Mucosa of descending colon (tissue), 3 donors: Measurements from ENCODE around the gene NDUFA11. TPM values are rescaled to one million over a fixed set of nuclear protein-coding genes. Genes with fewer than 3 reads are reported as not detected.

Experiments
- ATAC-seq: fragments of 200-7000 bp; cut with Tn5 transposase; one replicate; pipeline ENCODE4 v1.9.1; 2020; ENCODE audit warnings: mild to moderate bottlenecking, moderate library complexity
- DNase-seq, 3 donors: peaks; one replicate each; pipeline ENCODE4 v3.0.0-alpha.2; 2020
- H3K36me3 ChIP-seq: fragments of 200-600 bp; one replicate; pipeline ENCODE4 v1.8.0; 2021; ENCODE audit warnings: low read depth, mild to moderate bottlenecking
- H3K4me1 ChIP-seq: fragments of 200-600 bp; one replicate; pipeline ENCODE4 v1.8.0; 2021; ENCODE audit warnings: low read depth, mild to moderate bottlenecking
- H3K4me3 ChIP-seq: fragments of 200-600 bp; one replicate; pipeline ENCODE4 v1.8.0; 2021; ENCODE audit warnings: mild to moderate bottlenecking
- H3K9me3 ChIP-seq: fragments of 200-600 bp; one replicate; pipeline ENCODE4 v1.8.0; 2021; ENCODE audit warnings: mild to moderate bottlenecking
- intact Hi-C, 2 donors: fragments of 100-400 bp; cut with DNase I in 1 of 2; cut with micrococcal nuclease in 1 of 2; formaldehyde crosslinking; loops; one replicate each; pipeline versions ENCODE4 v1.11.0 to v1.11.1; 2022; cut with DNase I, micrococcal nuclease
- total RNA-seq, 3 donors: library from RNA; stranded (reverse); fragmentation: NEBNext Ultra II Directional in 2 of 3; extraction: Animal tissue kit (Norgen Biotek cat#: 25700) in 2 of 3; gene quantifications; one replicate each; pipeline versions ENCODE4 v1.2.1 to v1.2.4, GENCODE V29; 2021 to 2023
- TF ChIP-seq, protein P1 (sequence below): fragments of 200-600 bp; IDR thresholded peaks from one replicate; pipeline ENCODE4 v1.8.0; 2022; ENCODE audit warnings: antibody characterized with exemption, mild to moderate bottlenecking
- donor health status: DM: no; HTN: no; CAD: no; lungs with moderate emphysema.
- donor health status: DM: no; HTN: no; CAD: no.
- donor health status: DM: no; HTN: yes; CAD: no.

NDUFA11 gene
- total RNA-seq, 3 donors from 2014 or later, result 178 to 213 (median 182) TPM

GRCh38 chr19:5894704-5895349 is 8.8 kb downstream of the NDUFA11 start:
- TF ChIP-seq, protein P1, sequence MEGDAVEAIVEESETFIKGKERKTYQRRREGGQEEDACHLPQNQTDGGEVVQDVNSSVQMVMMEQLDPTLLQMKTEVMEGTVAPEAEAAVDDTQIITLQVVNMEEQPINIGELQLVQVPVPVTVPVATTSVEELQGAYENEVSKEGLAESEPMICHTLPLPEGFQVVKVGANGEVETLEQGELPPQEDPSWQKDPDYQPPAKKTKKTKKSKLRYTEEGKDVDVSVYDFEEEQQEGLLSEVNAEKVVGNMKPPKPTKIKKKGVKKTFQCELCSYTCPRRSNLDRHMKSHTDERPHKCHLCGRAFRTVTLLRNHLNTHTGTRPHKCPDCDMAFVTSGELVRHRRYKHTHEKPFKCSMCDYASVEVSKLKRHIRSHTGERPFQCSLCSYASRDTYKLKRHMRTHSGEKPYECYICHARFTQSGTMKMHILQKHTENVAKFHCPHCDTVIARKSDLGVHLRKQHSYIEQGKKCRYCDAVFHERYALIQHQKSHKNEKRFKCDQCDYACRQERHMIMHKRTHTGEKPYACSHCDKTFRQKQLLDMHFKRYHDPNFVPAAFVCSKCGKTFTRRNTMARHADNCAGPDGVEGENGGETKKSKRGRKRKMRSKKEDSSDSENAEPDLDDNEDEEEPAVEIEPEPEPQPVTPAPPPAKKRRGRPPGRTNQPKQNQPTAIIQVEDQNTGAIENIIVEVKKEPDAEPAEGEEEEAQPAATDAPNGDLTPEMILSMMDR, result no peak

DNA sequence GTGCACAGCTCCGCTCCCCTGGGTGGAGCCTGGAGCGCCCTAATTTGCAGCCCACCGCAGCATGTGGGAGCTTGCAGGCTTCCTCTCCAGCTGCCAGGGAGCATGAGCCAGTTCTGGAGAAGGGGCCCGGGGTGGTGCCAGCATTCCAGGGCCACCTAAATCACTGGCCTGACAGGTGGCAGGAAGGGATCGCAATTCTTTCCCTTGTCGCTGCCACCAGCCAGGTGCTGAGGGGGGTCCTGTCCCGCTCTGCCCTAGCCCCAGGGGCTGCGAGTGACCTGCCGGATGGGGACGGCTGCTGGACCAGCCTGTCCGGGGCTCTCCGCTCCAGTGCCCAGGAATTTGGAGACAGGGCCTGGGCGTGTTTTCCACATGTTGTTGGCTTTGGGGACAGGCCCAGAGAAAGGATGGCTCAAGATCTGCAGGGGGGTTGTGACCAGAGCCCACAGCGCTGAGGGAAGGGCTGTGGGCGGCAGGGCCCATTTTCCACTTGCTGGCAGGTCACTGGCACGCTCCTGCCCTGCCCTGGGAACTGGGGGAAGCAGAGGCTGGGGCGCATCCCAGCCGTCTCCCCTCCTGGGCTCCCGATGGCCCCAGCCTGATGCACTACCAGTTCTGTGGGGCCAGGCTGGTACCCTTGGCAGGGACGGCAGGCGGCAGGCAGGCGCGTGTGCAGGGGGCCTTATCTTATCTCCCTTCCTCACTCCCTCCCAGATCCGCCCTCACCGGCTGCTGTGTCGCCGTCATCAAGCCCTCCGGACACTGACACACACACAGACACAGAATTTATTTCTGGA is 9.5 kb downstream of the NDUFA11 start:
- TF ChIP-seq, protein P1, result no peak
- H3K9me3 ChIP-seq, result no peaks in the 10 kb centered on the region
- H3K36me3 ChIP-seq, result no peaks in the 10 kb centered on the region
- intact Hi-C loops, result loop anchor here (5.0 to 10.0 kb wide), 2 partner anchors 79 to 92 kb away; no protein-coding TSS in a partner anchor
- DNase-seq (no peak), ATAC-seq (no peak)
- H3K4me3 ChIP-seq, result no peak overlapping the region
- H3K4me1 ChIP-seq, result no peaks in the 10 kb centered on the region

More at GRCh38 chr19:5894704-5895349, 8.8 kb downstream of the NDUFA11 start:
- no peak for ATAC-seq
- Histone ChIP-seq H3K36me3 (no peaks in the 10 kb centered on the region), H3K4me3 (no peak overlapping the region), H3K9me3 (no peaks in the 10 kb centered on the region), H3K4me1 (no peaks in the 10 kb centered on the region)
- no peak for DNase-seq
- intact Hi-C loops, result loop anchor here (5.0 to 10.0 kb wide), 2 partner anchors 80 to 93 kb away; no protein-coding TSS in a partner anchor

- Histone ChIP-seq H3K36me3 (no peaks in the 10 kb centered on the region), H3K4me1 (no peaks in the 10 kb centered on the region), H3K9me3 (no peaks in the 10 kb centered on the region), H3K4me3 (no peak overlapping the region)
- intact Hi-C loops, result loop anchor here (5.0 to 10.0 kb wide), 2 partner anchors 79 to 91 kb away; no protein-coding TSS in a partner anchor
- ATAC-seq (no peak), DNase-seq (no peak)
- TF ChIP-seq, protein P1, result no peak
These were observed 10.2 kb downstream of the NDUFA11 start for GRCh38 chr19:5893296-5893903.

DNA sequence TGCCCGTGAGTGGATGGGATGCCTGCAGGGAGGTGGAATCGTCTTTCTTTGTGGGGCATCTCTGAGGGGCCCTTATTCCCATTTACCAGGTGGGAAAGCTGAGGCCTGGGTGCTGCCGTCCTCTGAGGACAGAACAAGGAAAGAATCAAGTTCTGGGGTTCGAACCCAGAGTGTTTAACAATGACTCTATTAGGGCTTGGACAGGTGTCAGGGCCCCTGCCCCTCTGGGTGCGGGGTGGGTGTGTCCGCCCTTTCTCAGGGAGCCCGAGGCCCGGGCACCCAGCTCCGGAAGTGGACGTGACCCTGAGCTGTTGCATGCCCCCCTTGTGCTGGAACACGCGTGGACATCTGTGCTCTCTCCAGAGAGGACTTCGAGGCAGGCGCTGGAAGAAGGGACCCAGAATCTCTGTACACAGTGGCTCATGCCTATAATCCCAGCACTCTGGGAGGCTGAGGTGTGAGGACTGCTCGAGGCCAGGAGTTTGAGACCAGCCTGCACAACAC is 10.8 kb downstream of the NDUFA11 start:
- Histone ChIP-seq H3K36me3 (no peaks in the 10 kb centered on the region), H3K4me3 (no peak overlapping the region), H3K9me3 (no peaks in the 10 kb centered on the region), H3K4me1 (no peaks in the 10 kb centered on the region)
- no peak for ATAC-seq
- DNase-seq, result no peak
- TF ChIP-seq, protein P1, result no peak
- intact Hi-C loops, result loop anchor here (5.0 to 10.0 kb wide), 2 partner anchors 78 to 91 kb away; no protein-coding TSS in a partner anchor

DNA sequence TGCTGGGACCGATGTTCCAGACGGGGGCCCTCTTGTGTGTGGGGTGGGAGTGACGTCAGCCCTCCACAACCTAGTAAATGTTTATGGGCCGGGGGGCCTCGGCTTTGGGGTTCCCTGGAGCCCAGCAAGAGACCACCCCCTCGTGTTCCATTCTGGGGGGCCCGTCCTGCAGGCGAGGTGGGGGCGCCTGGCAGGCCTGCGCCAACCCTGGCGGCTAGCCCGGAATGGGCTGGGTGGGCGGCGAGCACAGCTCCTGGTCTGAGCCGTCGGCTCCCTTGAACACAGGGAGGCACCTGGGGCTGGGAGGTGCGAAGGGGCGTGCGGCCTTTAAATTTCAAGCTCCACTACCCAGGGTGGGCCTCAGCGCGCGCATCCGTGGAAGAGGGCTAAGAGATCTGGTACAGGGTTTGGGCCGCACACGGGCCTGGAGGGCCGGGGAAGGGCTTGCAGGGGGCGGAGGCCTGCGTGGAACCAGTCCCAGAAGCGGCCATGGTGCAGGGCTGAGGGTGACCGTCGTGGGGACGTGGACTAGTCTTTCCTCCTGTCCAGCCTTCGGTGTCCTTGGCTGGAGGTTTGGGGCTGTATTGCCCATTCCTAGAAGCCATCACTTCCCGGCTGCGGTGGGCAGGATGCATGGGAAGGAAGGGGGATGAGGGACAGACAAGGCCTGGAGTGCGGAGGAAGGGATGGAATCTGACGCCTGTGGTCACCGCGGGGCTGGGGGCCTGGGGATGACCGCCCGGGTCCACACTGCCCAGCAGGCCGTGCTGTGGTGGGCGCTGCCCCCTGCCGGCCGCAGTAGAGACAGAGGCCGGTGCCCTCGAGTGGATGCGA is 11.4 kb downstream of the NDUFA11 start:
- no peaks in the 10 kb centered on the region for H3K9me3 ChIP-seq
- no peaks in the 10 kb centered on the region for H3K4me1 ChIP-seq
- intact Hi-C loops, result loop anchor here (5.0 to 10.0 kb wide), 2 partner anchors 77 to 90 kb away; no protein-coding TSS in a partner anchor
- peak in 2 of 3 donors; percentile 66 to 70 for DNase-seq
- H3K4me3 ChIP-seq, result no peak overlapping the region
- TF ChIP-seq, protein P1, result peak; percentile 42
- ATAC-seq, result peak; percentile 80
- no peaks in the 10 kb centered on the region for H3K36me3 ChIP-seq
